Thyroid gland (tissue), 4 donors: ENCODE results near the gene CAMK1G. TPM values are rescaled to one million over a fixed set of nuclear protein-coding genes. Genes with fewer than 3 reads are reported as not detected.

Experiments
- DNase-seq, 2 donors: peaks; one replicate each; pipeline ENCODE4 v3.0.0-alpha.2; 2019
- H3K27ac ChIP-seq, 3 donors: fragments of 200-600 bp; sonication (generic); 1 replicate in 2 of 3; 2 replicates in 1 of 3; pipeline ENCODE4 v1.5.1; 2016 to 2019; ENCODE audit warnings: mild to moderate bottlenecking in 1 of 3, moderate library complexity in 1 of 3
- H3K27me3 ChIP-seq: fragments of 200-600 bp; sonication (generic); one replicate; pipeline ENCODE4 v1.5.1; 2019
- H3K36me3 ChIP-seq, 2 donors: fragments of 200-600 bp; sonication (generic); one replicate each; pipeline ENCODE4 v1.5.1; 2016 to 2019
- H3K4me1 ChIP-seq, 2 donors: fragments of 200-600 bp; sonication (generic); one replicate each; pipeline ENCODE4 v1.5.1; 2017 to 2019
- H3K4me3 ChIP-seq, 3 donors: fragments of 200-600 bp; sonication (generic); replicated peaks in 1 of 3; 1 replicate in 2 of 3; 2 replicates in 1 of 3; pipeline ENCODE4 v1.5.1; 2016; ENCODE audit warnings: mild to moderate bottlenecking in 1 of 3
- H3K9me3 ChIP-seq: fragments of 200-600 bp; sonication (generic); one replicate; pipeline ENCODE4 v1.5.1; 2017
- POLR2A ChIP-seq, 2 donors: fragments of 450-650 bp; IDR thresholded peaks; one replicate each; pipeline ENCODE4 v1.6.1; 2017; ENCODE audit warnings: antibody characterized with exemption in 2 of 2, mild to moderate bottlenecking in 2 of 2, moderate library complexity in 1 of 2
- WGBS, 2 donors: methylation state at CpG; one replicate each; pipeline ENCODE4 v1.1.5; 2017; 5-methylcytosine and 5-hydroxymethylcytosine counted together
- intact Hi-C: fragments of 100-400 bp; cut with DNase I; formaldehyde crosslinking; loops from one replicate; pipeline ENCODE4 v1.15.1; 2023
- total RNA-seq, 4 donors: library from RNA; depleted of rRNA; stranded (reverse); fragments of >200 nt; gene quantifications; one replicate each; pipeline ENCODE4 v1.2.3, GENCODE V29; 2016
- TF ChIP-seq, protein P1 (sequence below), 6 experiments: fragments of 200-600 bp in 3 of 6; fragments of 450-650 bp in 3 of 6; sonication (generic) in 3 of 6; IDR thresholded peaks; one replicate each; pipeline ENCODE4 v1.5.1; 2016 to 2019; ENCODE audit warnings: antibody characterized with exemption in 6 of 6, mild to moderate bottlenecking in 2 of 6, inconsistent platforms in 1 of 6, moderate library complexity in 1 of 6

CAMK1G gene
- total RNA-seq, 4 donors from 2014 or later, result not detected

DNA sequence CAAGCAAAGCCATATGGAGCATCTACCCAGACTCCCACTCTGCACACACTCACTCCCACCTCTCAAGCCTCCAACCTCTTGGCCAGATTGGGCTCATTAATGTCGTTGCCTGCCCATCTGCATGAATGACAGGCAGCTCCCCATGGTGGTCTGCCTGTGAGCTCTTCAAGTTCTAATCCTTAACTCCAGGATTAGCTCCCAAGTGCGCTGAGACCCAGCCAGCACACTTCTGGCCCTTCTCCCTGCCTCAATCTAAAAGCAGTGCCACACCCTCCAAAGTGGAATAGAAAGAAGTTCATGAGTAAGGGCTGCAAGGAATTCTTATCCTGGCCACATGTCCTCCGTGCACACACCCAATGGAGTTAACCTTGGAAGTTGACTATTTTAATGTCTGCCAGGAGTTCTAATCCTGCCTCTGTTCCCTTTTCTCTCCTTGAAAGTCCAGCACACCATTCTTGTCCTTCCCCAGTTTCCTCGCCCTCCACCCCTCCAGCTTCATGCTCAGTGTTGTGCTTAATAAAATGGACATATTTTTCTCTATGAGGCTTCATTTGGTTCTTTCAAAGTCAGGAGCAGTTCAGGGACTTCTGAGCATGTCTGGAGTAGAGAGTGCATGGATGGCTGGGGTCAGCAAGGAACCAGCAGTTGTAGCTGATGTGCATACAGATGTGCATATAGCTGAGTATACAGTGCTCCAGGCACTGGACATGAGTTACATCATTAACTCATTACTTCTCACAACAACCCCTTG, 30.1 kb downstream of the CAMK1G start:
- 79% methylated on average over 4 of the region's 4 CpGs for WGBS, 2 donors
- intact Hi-C loops, result no loop called here
- TF ChIP-seq, protein P1, sequence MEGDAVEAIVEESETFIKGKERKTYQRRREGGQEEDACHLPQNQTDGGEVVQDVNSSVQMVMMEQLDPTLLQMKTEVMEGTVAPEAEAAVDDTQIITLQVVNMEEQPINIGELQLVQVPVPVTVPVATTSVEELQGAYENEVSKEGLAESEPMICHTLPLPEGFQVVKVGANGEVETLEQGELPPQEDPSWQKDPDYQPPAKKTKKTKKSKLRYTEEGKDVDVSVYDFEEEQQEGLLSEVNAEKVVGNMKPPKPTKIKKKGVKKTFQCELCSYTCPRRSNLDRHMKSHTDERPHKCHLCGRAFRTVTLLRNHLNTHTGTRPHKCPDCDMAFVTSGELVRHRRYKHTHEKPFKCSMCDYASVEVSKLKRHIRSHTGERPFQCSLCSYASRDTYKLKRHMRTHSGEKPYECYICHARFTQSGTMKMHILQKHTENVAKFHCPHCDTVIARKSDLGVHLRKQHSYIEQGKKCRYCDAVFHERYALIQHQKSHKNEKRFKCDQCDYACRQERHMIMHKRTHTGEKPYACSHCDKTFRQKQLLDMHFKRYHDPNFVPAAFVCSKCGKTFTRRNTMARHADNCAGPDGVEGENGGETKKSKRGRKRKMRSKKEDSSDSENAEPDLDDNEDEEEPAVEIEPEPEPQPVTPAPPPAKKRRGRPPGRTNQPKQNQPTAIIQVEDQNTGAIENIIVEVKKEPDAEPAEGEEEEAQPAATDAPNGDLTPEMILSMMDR (IDR thresholded peaks at IDR 0.05), result no peak
- TF ChIP-seq POLR2A (IDR thresholded peaks at IDR 0.05), result no peak

DNA sequence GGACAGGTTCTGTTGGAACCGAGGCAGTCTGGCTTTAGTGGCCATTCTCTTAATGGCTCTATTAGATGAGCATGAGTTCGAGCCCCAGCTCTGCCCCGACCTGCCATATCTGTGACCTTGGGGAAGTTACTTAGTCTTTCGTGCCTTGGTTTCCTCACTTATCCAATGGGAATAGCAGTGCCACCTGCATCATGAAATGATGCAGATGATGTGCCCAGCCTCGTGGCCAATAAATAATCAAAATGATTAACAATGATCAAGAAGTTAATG, 30.6 kb downstream of the CAMK1G start:
- DNase-seq, result no peak
- Histone ChIP-seq H3K4me3 (no peak overlapping the region), H3K27me3 (no peaks in the 10 kb centered on the region), H3K27ac (no peak overlapping the region), H3K9me3 (no peaks in the 10 kb centered on the region), H3K4me1 (peaks cover 5 to 7% of the 10 kb centered on the region in 2 donors), H3K36me3 (no peaks in the 10 kb centered on the region)
- intact Hi-C loops, result no loop called here
- no peak for TF ChIP-seq POLR2A (IDR thresholded peaks at IDR 0.05)
- TF ChIP-seq, protein P1 (IDR thresholded peaks at IDR 0.05), result no peak
- 89 to 96% methylated on average over 5 of the region's 5 CpGs for WGBS, 2 donors

More for the DNA sequence above, 30.1 kb downstream of the CAMK1G start:
- H3K36me3 ChIP-seq, result no peaks in the 10 kb centered on the region
- H3K9me3 ChIP-seq, result no peaks in the 10 kb centered on the region
- no peak for DNase-seq
- H3K27me3 ChIP-seq, result no peaks in the 10 kb centered on the region
- no peak overlapping the region for H3K4me3 ChIP-seq
- H3K4me1 ChIP-seq, result peaks cover 5 to 7% of the 10 kb centered on the region in 2 donors
- no peak overlapping the region for H3K27ac ChIP-seq

DNA sequence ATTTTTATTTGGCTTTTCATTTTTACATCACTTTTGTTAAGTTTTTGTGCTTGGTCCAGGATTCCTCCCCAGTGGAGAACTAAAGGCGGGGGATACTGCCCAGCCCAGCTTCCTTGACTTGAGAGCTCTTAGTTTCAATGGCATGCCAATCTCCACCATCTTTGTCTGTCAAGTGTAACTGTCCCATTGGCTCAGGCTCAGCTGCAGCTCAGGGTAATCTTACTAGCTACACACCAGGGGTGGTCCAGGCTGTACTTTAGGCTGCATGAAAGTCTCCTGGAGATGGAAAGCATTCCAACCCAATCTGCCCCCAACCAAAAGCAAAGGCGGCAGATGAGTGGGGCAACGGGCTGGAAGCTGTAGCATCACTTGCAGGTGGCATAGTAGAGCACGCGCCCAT, 31.4 kb downstream of the CAMK1G start:
- no peaks in the 10 kb centered on the region for H3K27me3 ChIP-seq
- H3K4me3 ChIP-seq, result no peak overlapping the region
- 90 to 95% methylated on average over 5 of the region's 5 CpGs for WGBS, 2 donors
- no peak for DNase-seq
- no peaks in the 10 kb centered on the region for H3K36me3 ChIP-seq
- TF ChIP-seq, protein P1 (IDR thresholded peaks at IDR 0.05), result no peak
- no peak for TF ChIP-seq POLR2A (IDR thresholded peaks at IDR 0.05)
- H3K9me3 ChIP-seq, result no peaks in the 10 kb centered on the region
- intact Hi-C loops, result no loop called here
- peaks cover 5 to 7% of the 10 kb centered on the region in 2 donors for H3K4me1 ChIP-seq
- no peak overlapping the region for H3K27ac ChIP-seq

DNA sequence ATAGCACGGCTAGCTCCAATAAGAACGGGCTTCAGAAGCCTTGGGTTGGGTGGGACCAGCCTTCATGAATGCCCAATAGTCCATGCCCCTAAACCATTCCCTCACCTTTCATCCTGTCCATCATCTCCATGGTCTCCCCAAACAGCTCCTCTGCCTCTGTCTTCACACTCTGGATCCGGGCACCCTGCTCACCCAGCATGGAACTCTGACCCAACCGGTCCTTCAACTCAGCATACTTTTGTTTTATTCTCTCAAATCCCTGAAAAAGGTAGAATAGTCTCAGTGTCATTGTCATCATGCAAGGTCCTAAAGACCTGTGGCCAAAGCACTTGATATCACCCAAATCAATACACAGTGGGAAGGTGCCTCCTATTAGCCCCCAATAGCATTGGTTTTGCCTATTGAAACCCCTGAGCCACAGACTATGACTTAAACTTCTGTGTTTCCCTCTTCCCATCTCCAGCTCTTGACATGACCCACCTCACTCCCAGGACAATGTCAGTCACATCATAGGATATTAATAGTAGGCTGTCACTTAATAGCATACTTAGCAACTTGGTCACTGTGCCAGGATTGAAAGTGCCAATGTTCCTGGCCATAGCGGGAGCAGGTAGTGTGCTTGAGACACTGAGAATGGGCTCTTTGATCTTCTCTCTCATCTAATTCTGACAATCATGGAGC, 33.0 kb downstream of the CAMK1G start:
- no peaks in the 10 kb centered on the region for H3K27me3 ChIP-seq
- TF ChIP-seq, protein P1 (IDR thresholded peaks at IDR 0.05), result no peak
- TF ChIP-seq POLR2A (IDR thresholded peaks at IDR 0.05), result no peak
- H3K36me3 ChIP-seq, result no peaks in the 10 kb centered on the region
- intact Hi-C loops, result no loop called here
- H3K27ac ChIP-seq, result no peak overlapping the region
- H3K4me1 ChIP-seq, result peaks cover 6 to 16% of the 10 kb centered on the region in 2 donors
- H3K9me3 ChIP-seq, result no peaks in the 10 kb centered on the region
- 80 to 89% methylated on average over 5 of the region's 5 CpGs for WGBS, 2 donors
- H3K4me3 ChIP-seq, result no peak overlapping the region
- DNase-seq, result no peak

DNA sequence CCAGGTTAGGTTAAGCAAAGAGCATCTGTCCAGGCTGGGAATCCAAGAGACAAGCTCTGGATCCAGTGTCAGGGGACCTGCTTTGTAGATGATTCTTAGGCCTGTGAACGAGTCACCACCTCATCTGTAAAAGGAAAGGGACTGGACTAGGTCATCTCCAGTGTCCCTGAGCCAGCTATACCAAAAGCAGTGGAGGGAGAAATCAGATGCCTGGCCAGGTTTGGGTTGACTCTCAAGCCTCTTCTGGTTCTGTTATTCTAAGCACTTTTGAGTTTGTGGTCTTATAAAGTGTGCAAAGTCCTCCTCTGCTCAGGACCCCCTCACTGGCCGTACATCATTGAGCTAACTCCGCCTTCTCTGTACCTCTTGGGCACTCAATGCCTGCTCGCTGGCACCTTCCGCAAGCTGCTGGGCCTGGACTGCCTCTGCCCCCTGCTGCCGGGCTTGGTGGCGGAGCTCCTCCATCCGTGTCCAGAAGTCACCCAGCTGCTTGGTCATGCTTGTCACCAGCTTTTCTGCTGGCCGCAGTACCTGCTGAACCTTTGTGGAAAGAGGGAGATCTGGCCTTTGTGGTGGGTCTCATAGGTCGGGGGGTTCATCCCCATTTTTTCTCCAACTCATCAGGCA, 33.6 kb downstream of the CAMK1G start:
- peaks cover 12 to 23% of the 10 kb centered on the region in 2 donors for H3K4me1 ChIP-seq
- peak; percentile 88 to 90 for DNase-seq
- H3K9me3 ChIP-seq, result no peaks in the 10 kb centered on the region
- no peak overlapping the region for H3K4me3 ChIP-seq
- no peaks in the 10 kb centered on the region for H3K27me3 ChIP-seq
- intact Hi-C loops, result no loop called here
- H3K27ac ChIP-seq, result no peak overlapping the region
- 32 to 40% methylated on average over 7 to 10 of the region's 10 CpGs for WGBS, 2 donors
- TF ChIP-seq POLR2A (IDR thresholded peaks at IDR 0.05), result no peak
- TF ChIP-seq, protein P1 (IDR thresholded peaks at IDR 0.05), result peak in 4 of 6 experiments; percentile 30 to 60 (median 54)
- H3K36me3 ChIP-seq, result no peaks in the 10 kb centered on the region
